GM12878 (cell line): ENCODE results near the gene POLDIP3.

Experiments
- BCLAF1 ChIP-seq: fragments of 450-650 bp; IDR thresholded peaks from 2 replicates; pipeline ENCODE4 v1.6.1; 2017; ENCODE audit warnings: antibody characterized with exemption, mild to moderate bottlenecking, moderate library complexity
- CTCF ChIP-seq, 3 experiments: IDR thresholded peaks in 2 of 3; conservative IDR thresholded peaks in 1 of 3; 2 replicates each; pipeline ENCODE4 v1.5.1; 2011; ENCODE audit warnings: low read depth in 3 of 3, low read length in 3 of 3, mild to moderate bottlenecking in 3 of 3, control low read depth in 2 of 3, moderate library complexity in 2 of 3, inconsistent platforms in 1 of 3, mixed read lengths in 1 of 3; ENCODE audit not compliant: control insufficient read depth in 2 of 3, insufficient read depth in 1 of 3; ENCODE audit errors: extremely low read depth in 1 of 3
- EP300 ChIP-seq, 2 experiments: fragments of 150-350 bp in 1 of 2; IDR thresholded peaks; 2 replicates each; pipeline ENCODE4 v1.6.1; 2011 to 2012; ENCODE audit warnings: low read depth in 2 of 2, low read length in 2 of 2, borderline replicate concordance in 1 of 2, improper control_type of control experiment in 1 of 2, inconsistent platforms in 1 of 2; ENCODE audit not compliant: control insufficient read depth in 1 of 2
- HSF1 ChIP-seq: fragments of 150-350 bp; IDR thresholded peaks from 2 replicates; pipeline ENCODE4 v1.6.1; 2014; ENCODE audit warnings: mild to moderate bottlenecking, low read depth, low read length
- KAT2A ChIP-seq: conservative IDR thresholded peaks from 2 replicates; pipeline ENCODE4 v1.6.1; 2011; ENCODE audit warnings: low read depth, low read length; ENCODE audit not compliant: control insufficient read depth
- POLR2A ChIP-seq: IDR thresholded peaks from 2 replicates; pipeline ENCODE4 v1.6.1; 2011; ENCODE audit warnings: low read depth, mild to moderate bottlenecking, low read length
- RELA ChIP-seq: fragments of 450-650 bp; IDR thresholded peaks from 2 replicates; pipeline ENCODE4 v1.8.0; 2014; ENCODE audit warnings: borderline replicate concordance; ENCODE audit not compliant: partially characterized antibody
- RFX5 ChIP-seq: IDR thresholded peaks from 2 replicates; pipeline ENCODE4 v1.6.1; 2011; ENCODE audit warnings: low read depth, low read length, improper control_type of control experiment
- ZSCAN29 ChIP-seq: fragments of 450-650 bp; IDR thresholded peaks from 2 replicates; pipeline ENCODE4 v1.6.1; 2017; ENCODE audit warnings: mild to moderate bottlenecking, moderate library complexity

- no peak for TF ChIP-seq RFX5
- no peak for TF ChIP-seq POLR2A
- no peak for TF ChIP-seq EP300 (IDR thresholded peaks at IDR 0.05; ENCODE audit: borderline replicate concordance in 1 of 2, control insufficient read depth in 1 of 2, low read depth in 2 of 2, low read length in 2 of 2)
- TF ChIP-seq BCLAF1, result no peak
- no peak for TF ChIP-seq HSF1
- no peak for TF ChIP-seq ZSCAN29
- TF ChIP-seq CTCF (IDR thresholded peaks at IDR 0.05 in 2 of 3, conservative IDR thresholded peaks at IDR 0.05 in 1 of 3; ENCODE audit: control insufficient read depth in 2 of 3, extremely low read depth in 1 of 3, insufficient read depth in 1 of 3, low read depth in 3 of 3, low read length in 3 of 3), result no peak
- no peak for TF ChIP-seq RELA
- TF ChIP-seq KAT2A, result no peak
These were observed 10.7 kb upstream of the POLDIP3 start for GRCh38 chr22:42625416-42625815.
